ENCODE measurements around the gene DLEC1. TPM values are rescaled to one million over a fixed set of nuclear protein-coding genes. Genes with fewer than 3 reads are reported as not detected.
"Not testable (repeated sequence)": the region's sequence is repeated elsewhere in the genome, so short reads cannot be mapped to it uniquely, and the experiment has no call there.

Gene DLEC1
- total and polyA plus RNA-seq, 9 of the 15 experiments (the other 6 are each of a cell fraction or from before 2014, with no cell fraction given) = 0.07 to 0.08 TPM; not detected in 7

- ChIA-PET POLR2A (interaction anchor here (0.6 to 1.0 kb wide), 2 partner anchors 12 to 64 kb away, joined by 4 read pairs; no protein-coding TSS in a partner anchor), CTCF (ENCODE audit: low intra/inter-chr PET ratio) (no interaction called here)
- H4K20me1 ChIP-seq (replicated peaks; ENCODE audit: control insufficient read depth, insufficient read depth, low read length) = no peaks in the 10 kb centered on the region
- no peaks in the 10 kb centered on the region for H3K79me2 ChIP-seq (ENCODE audit: control insufficient read depth, insufficient read depth, low read length)
- no peak overlapping the region for H3K4me2 ChIP-seq (ENCODE audit: insufficient read depth, low read length)
- no peak overlapping the region for H3K27ac ChIP-seq (ENCODE audit: extremely low read depth, low read depth, low read length)
- ATAC-seq (no peak), DNase-seq (ENCODE audit: extremely low read depth in 1 of 4, low spot score in 3 of 4) (no peak), FAIRE-seq (no peak)
- H3K9me3 ChIP-seq (replicated peaks; ENCODE audit: control insufficient read depth, insufficient read depth, low read depth, low read length) = no peaks in the 10 kb centered on the region
- H3K36me3 ChIP-seq (ENCODE audit: control insufficient read depth, insufficient read depth, low read length) = no peaks in the 10 kb centered on the region
- no TSS peak for BruUV-seq (replicated peaks)
- H3K4me3 ChIP-seq = no peak overlapping the region
- H3K9ac ChIP-seq (ENCODE audit: insufficient read depth in 1 of 2, low read depth in 2 of 2, low read length in 2 of 2) = no peak overlapping the region
- H3K9me1 ChIP-seq (ENCODE audit: control insufficient read depth, insufficient read depth, low read length) = no peaks in the 10 kb centered on the region
- H3K4me1 ChIP-seq (replicated peaks in 1 of 2; ENCODE audit: control insufficient read depth in 2 of 2, insufficient read depth in 2 of 2, low read length in 2 of 2) = no peaks in the 10 kb centered on the region
- WGBS (ENCODE audit: insufficient coverage, low coverage, missing lambda C conversion rate) = 0% methylated on average over 2 of the region's 2 CpGs
- no peak overlapping the region for H2AFZ ChIP-seq (ENCODE audit: low read depth, low read length)
- intact Hi-C loops (cut with micrococcal nuclease) (no loop called here), in situ Hi-C loops (cut with MboI) (no loop called here)
- peaks cover 36 to 49% of the 10 kb centered on the region in 2 experiments for H3K27me3 ChIP-seq (ENCODE audit: control insufficient read depth in 2 of 2, insufficient read depth in 2 of 2, low read length in 2 of 2)
- no peak for TF ChIP-seq NELFE (IDR thresholded peaks at IDR 0.05; ENCODE audit: insufficient read depth, insufficient read length)
- no peak for TF ChIP-seq RBM25 (IDR thresholded peaks at IDR 0.05; ENCODE audit: low read depth, low read length, severe bottlenecking)
- TF ChIP-seq, protein P1, sequence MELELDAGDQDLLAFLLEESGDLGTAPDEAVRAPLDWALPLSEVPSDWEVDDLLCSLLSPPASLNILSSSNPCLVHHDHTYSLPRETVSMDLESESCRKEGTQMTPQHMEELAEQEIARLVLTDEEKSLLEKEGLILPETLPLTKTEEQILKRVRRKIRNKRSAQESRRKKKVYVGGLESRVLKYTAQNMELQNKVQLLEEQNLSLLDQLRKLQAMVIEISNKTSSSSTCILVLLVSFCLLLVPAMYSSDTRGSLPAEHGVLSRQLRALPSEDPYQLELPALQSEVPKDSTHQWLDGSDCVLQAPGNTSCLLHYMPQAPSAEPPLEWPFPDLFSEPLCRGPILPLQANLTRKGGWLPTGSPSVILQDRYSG (tag; conservative IDR thresholded peaks at IDR 0.05; ENCODE audit: low read depth) = no peak
- TF ChIP-seq, protein P2, sequence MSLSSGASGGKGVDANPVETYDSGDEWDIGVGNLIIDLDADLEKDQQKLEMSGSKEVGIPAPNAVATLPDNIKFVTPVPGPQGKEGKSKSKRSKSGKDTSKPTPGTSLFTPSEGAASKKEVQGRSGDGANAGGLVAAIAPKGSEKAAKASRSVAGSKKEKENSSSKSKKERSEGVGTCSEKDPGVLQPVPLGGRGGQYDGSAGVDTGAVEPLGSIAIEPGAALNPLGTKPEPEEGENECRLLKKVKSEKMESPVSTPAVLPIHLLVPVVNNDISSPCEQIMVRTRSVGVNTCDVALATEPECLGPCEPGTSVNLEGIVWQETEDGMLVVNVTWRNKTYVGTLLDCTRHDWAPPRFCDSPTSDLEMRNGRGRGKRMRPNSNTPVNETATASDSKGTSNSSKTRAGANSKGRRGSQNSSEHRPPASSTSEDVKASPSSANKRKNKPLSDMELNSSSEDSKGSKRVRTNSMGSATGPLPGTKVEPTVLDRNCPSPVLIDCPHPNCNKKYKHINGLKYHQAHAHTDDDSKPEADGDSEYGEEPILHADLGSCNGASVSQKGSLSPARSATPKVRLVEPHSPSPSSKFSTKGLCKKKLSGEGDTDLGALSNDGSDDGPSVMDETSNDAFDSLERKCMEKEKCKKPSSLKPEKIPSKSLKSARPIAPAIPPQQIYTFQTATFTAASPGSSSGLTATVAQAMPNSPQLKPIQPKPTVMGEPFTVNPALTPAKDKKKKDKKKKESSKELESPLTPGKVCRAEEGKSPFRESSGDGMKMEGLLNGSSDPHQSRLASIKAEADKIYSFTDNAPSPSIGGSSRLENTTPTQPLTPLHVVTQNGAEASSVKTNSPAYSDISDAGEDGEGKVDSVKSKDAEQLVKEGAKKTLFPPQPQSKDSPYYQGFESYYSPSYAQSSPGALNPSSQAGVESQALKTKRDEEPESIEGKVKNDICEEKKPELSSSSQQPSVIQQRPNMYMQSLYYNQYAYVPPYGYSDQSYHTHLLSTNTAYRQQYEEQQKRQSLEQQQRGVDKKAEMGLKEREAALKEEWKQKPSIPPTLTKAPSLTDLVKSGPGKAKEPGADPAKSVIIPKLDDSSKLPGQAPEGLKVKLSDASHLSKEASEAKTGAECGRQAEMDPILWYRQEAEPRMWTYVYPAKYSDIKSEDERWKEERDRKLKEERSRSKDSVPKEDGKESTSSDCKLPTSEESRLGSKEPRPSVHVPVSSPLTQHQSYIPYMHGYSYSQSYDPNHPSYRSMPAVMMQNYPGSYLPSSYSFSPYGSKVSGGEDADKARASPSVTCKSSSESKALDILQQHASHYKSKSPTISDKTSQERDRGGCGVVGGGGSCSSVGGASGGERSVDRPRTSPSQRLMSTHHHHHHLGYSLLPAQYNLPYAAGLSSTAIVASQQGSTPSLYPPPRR (CRISPR knock-in tag; IDR thresholded peaks at IDR 0.05; ENCODE audit: borderline replicate concordance) = no peak
- no peak for TF ChIP-seq FOXJ3 (CRISPR knock-in tag; IDR thresholded peaks at IDR 0.05)
Measured at GRCh38 chr3:38062809-38063208, 23.8 kb downstream of the DLEC1 start.

GRCh38 chr3:38064453-38064852 is 25.4 kb downstream of the DLEC1 start:
- H3K4me1 ChIP-seq (replicated peaks in 1 of 2; ENCODE audit: control insufficient read depth in 2 of 2, insufficient read depth in 2 of 2, low read length in 2 of 2); POLR2A ChIA-PET; DNase-seq (ENCODE audit: extremely low read depth in 1 of 4, low spot score in 3 of 4); intact Hi-C loops (cut with micrococcal nuclease); H2AFZ ChIP-seq (ENCODE audit: low read depth, low read length); H3K36me3 ChIP-seq (ENCODE audit: control insufficient read depth, insufficient read depth, low read length); H3K4me2 ChIP-seq (ENCODE audit: insufficient read depth, low read length); H3K9me3 ChIP-seq (replicated peaks; ENCODE audit: control insufficient read depth, insufficient read depth, low read depth, low read length); H4K20me1 ChIP-seq (replicated peaks; ENCODE audit: control insufficient read depth, insufficient read depth, low read length); in situ Hi-C loops (cut with MboI); CTCF ChIA-PET (ENCODE audit: low intra/inter-chr PET ratio); BruUV-seq (replicated peaks); FAIRE-seq; H3K9ac ChIP-seq (ENCODE audit: insufficient read depth in 1 of 2, low read depth in 2 of 2, low read length in 2 of 2); H3K27ac ChIP-seq (ENCODE audit: extremely low read depth, low read depth, low read length); ATAC-seq; H3K9me1 ChIP-seq (ENCODE audit: control insufficient read depth, insufficient read depth, low read length); H3K4me3 ChIP-seq; H3K79me2 ChIP-seq (ENCODE audit: control insufficient read depth, insufficient read depth, low read length): not testable (repeated sequence)
- peaks cover 39 to 47% of the 10 kb centered on the region in 2 experiments for H3K27me3 ChIP-seq (ENCODE audit: control insufficient read depth in 2 of 2, insufficient read depth in 2 of 2, low read length in 2 of 2)
- WGBS (ENCODE audit: insufficient coverage, low coverage, missing lambda C conversion rate) = 23% methylated on average over 19 of the region's 32 CpGs
